OCI-LY7 (cell line): ENCODE results near the gene PPP4R2.

Experiments used
- CTCF ChIP-seq: fragments of 200-600 bp; sonication (generic); conservative IDR thresholded peaks from 2 replicates; pipeline ENCODE4 v1.5.1; 2014; ENCODE audit warnings: mild to moderate bottlenecking, antibody characterized with exemption, low read length, moderate library complexity, mixed read lengths
- EZH2phosphoT487 ChIP-seq: fragments of 200-600 bp; sonication (generic); IDR thresholded peaks from 2 replicates; pipeline ENCODE4 v1.6.1; 2018; ENCODE audit warnings: low read depth, borderline replicate concordance, mild to moderate bottlenecking, mixed run types, antibody characterized with exemption, low read length, moderate library complexity, mixed read lengths

GRCh38 chr3:72991522-72991921 lies 5.1 kb upstream of the PPP4R2 start:
- TF ChIP-seq CTCF (no peak), EZH2phosphoT487 (no peak)
